Effector memory CD4-positive, alpha-beta T cell (primary cell): ENCODE measurements around the gene ADAMTS3.

ENCODE experiments used
- DNase-seq, 3 donors: peaks; one replicate each; pipeline ENCODE4 v3.0.0-alpha.2; 2020
- H3K27ac ChIP-seq: 2 replicates; pipeline ENCODE4 v1.7.0; 2013; ENCODE audit warnings: mild to moderate bottlenecking, low read length, moderate library complexity; ENCODE audit not compliant: insufficient read depth, poor library complexity, severe bottlenecking
- H3K27me3 ChIP-seq: replicated peaks from 2 replicates; pipeline ENCODE4 v1.7.0; 2013; ENCODE audit warnings: mild to moderate bottlenecking, low read length; ENCODE audit not compliant: insufficient read depth, control insufficient read depth, poor library complexity, severe bottlenecking
- H3K36me3 ChIP-seq: 2 replicates; pipeline ENCODE4 v1.7.0; 2013; ENCODE audit warnings: mild to moderate bottlenecking, low read length, moderate library complexity; ENCODE audit not compliant: control insufficient read depth, insufficient read depth
- H3K4me1 ChIP-seq: 2 replicates; pipeline ENCODE4 v1.7.0; 2013; ENCODE audit warnings: low read length, mild to moderate bottlenecking; ENCODE audit not compliant: control insufficient read depth, insufficient read depth, poor library complexity, severe bottlenecking
- H3K4me3 ChIP-seq: 2 replicates; pipeline ENCODE4 v1.7.0; 2013; ENCODE audit warnings: low read length, low read depth, mild to moderate bottlenecking; ENCODE audit not compliant: insufficient read depth, poor library complexity, severe bottlenecking
- H3K9me3 ChIP-seq: 2 replicates; pipeline ENCODE4 v1.7.0; 2013; ENCODE audit warnings: mild to moderate bottlenecking, low read length, moderate library complexity; ENCODE audit not compliant: control insufficient read depth

ADAMTS3 gene

GRCh38 chr4:72391281-72391680, 177.7 kb downstream of the ADAMTS3 start:
- no peaks in the 10 kb centered on the region for H3K36me3 ChIP-seq
- H3K27me3 ChIP-seq: no peaks in the 10 kb centered on the region
- H3K9me3 ChIP-seq: no peaks in the 10 kb centered on the region
- no peak for DNase-seq
- H3K27ac ChIP-seq: no peak overlapping the region
- H3K4me3 ChIP-seq: no peak overlapping the region
- H3K4me1 ChIP-seq: no peaks in the 10 kb centered on the region

GRCh38 chr4:72390409-72390808, 178.6 kb downstream of the ADAMTS3 start:
- H3K27me3 ChIP-seq: no peaks in the 10 kb centered on the region
- H3K4me1 ChIP-seq: no peaks in the 10 kb centered on the region
- no peaks in the 10 kb centered on the region for H3K36me3 ChIP-seq
- H3K4me3 ChIP-seq: no peak overlapping the region
- no peaks in the 10 kb centered on the region for H3K9me3 ChIP-seq
- DNase-seq: no peak
- no peak overlapping the region for H3K27ac ChIP-seq

GRCh38 chr4:72388521-72388920, 180.5 kb downstream of the ADAMTS3 start:
- no peak overlapping the region for H3K4me3 ChIP-seq
- H3K4me1 ChIP-seq: no peaks in the 10 kb centered on the region
- DNase-seq: no peak
- no peaks in the 10 kb centered on the region for H3K27me3 ChIP-seq
- no peak overlapping the region for H3K27ac ChIP-seq
- no peaks in the 10 kb centered on the region for H3K36me3 ChIP-seq
- H3K9me3 ChIP-seq: no peaks in the 10 kb centered on the region

- DNase-seq: no peak
- Histone ChIP-seq H3K4me3 (no peak overlapping the region), H3K27me3 (no peaks in the 10 kb centered on the region), H3K9me3 (no peaks in the 10 kb centered on the region), H3K36me3 (no peaks in the 10 kb centered on the region), H3K4me1 (no peaks in the 10 kb centered on the region), H3K27ac (no peak overlapping the region)
Measured at GRCh38 chr4:72387959-72388358, 181.1 kb downstream of the ADAMTS3 start.

- Histone ChIP-seq H3K27ac (no peak overlapping the region), H3K36me3 (no peaks in the 10 kb centered on the region), H3K27me3 (no peaks in the 10 kb centered on the region), H3K9me3 (no peaks in the 10 kb centered on the region), H3K4me1 (no peaks in the 10 kb centered on the region), H3K4me3 (no peak overlapping the region)
- no peak for DNase-seq
Measured at GRCh38 chr4:72383439-72383838, 185.6 kb downstream of the ADAMTS3 start.

GRCh38 chr4:72378901-72379300, 190.1 kb downstream of the ADAMTS3 start:
- no peak for DNase-seq
- no peaks in the 10 kb centered on the region for H3K27me3 ChIP-seq
- H3K4me1 ChIP-seq: no peaks in the 10 kb centered on the region
- H3K4me3 ChIP-seq: no peak overlapping the region
- no peak overlapping the region for H3K27ac ChIP-seq
- no peaks in the 10 kb centered on the region for H3K36me3 ChIP-seq
- H3K9me3 ChIP-seq: no peaks in the 10 kb centered on the region

- no peaks in the 10 kb centered on the region for H3K9me3 ChIP-seq
- H3K36me3 ChIP-seq: no peaks in the 10 kb centered on the region
- H3K27ac ChIP-seq: no peak overlapping the region
- no peak overlapping the region for H3K4me3 ChIP-seq
- H3K4me1 ChIP-seq: no peaks in the 10 kb centered on the region
- H3K27me3 ChIP-seq: no peaks in the 10 kb centered on the region
- no peak for DNase-seq
Measured at GRCh38 chr4:72377491-72378194, 191.4 kb downstream of the ADAMTS3 start.

- DNase-seq: no peak
- H3K36me3 ChIP-seq: no peaks in the 10 kb centered on the region
- H3K27ac ChIP-seq: no peak overlapping the region
- H3K9me3 ChIP-seq: no peaks in the 10 kb centered on the region
- H3K27me3 ChIP-seq: no peaks in the 10 kb centered on the region
- H3K4me1 ChIP-seq: no peaks in the 10 kb centered on the region
- H3K4me3 ChIP-seq: no peak overlapping the region
Measured at GRCh38 chr4:72376901-72377300, 192.1 kb downstream of the ADAMTS3 start.

GRCh38 chr4:72375073-72375736, 193.8 kb downstream of the ADAMTS3 start:
- Histone ChIP-seq H3K36me3 (no peaks in the 10 kb centered on the region), H3K4me3 (no peak overlapping the region), H3K9me3 (no peaks in the 10 kb centered on the region), H3K27ac (no peak overlapping the region), H3K27me3 (no peaks in the 10 kb centered on the region), H3K4me1 (no peaks in the 10 kb centered on the region)
- no peak for DNase-seq

GRCh38 chr4:72374159-72374558, 194.9 kb downstream of the ADAMTS3 start:
- Histone ChIP-seq H3K4me1 (no peaks in the 10 kb centered on the region), H3K27me3 (no peaks in the 10 kb centered on the region), H3K9me3 (no peaks in the 10 kb centered on the region), H3K36me3 (no peaks in the 10 kb centered on the region), H3K27ac (no peak overlapping the region), H3K4me3 (no peak overlapping the region)
- no peak for DNase-seq
